Upper lobe of left lung (tissue), 6 donors: Measurements from ENCODE around the gene CACFD1. TPM values are rescaled to one million over a fixed set of nuclear protein-coding genes. Genes with fewer than 3 reads are reported as not detected.

ENCODE experiments used
- ATAC-seq, 2 donors: fragments of 200-7000 bp; cut with Tn5 transposase; one replicate each; pipeline ENCODE4 v1.9.1; 2022; ENCODE audit warnings: mild to moderate bottlenecking in 2 of 2, moderate library complexity in 2 of 2; ENCODE audit not compliant: low FRiP score in 2 of 2
- DNase-seq, 2 donors: peaks; one replicate each; pipeline ENCODE4 v3.0.0-alpha.2; 2019 to 2020
- H3K27ac ChIP-seq, 4 donors: fragments of 200-600 bp; sonication (generic); one replicate each; pipeline ENCODE4 v1.5.1; 2016 to 2019
- H3K27me3 ChIP-seq, 4 donors: fragments of 200-600 bp; sonication (generic); one replicate each; pipeline ENCODE4 v1.5.1; 2017 to 2019
- H3K36me3 ChIP-seq, 4 donors: fragments of 200-600 bp; sonication (generic); one replicate each; pipeline ENCODE4 v1.5.1; 2016 to 2019
- H3K4me1 ChIP-seq, 4 donors: fragments of 200-600 bp; sonication (generic); one replicate each; pipeline ENCODE4 v1.5.1; 2018 to 2019
- H3K4me3 ChIP-seq, 4 donors: fragments of 200-600 bp; sonication (generic); one replicate each; pipeline ENCODE4 v1.5.1; 2017 to 2019; ENCODE audit warnings: mild to moderate bottlenecking in 2 of 4, moderate library complexity in 1 of 4
- H3K9me3 ChIP-seq, 4 donors: fragments of 200-600 bp; sonication (generic); one replicate each; pipeline ENCODE4 v1.5.1; 2018 to 2019
- EP300 ChIP-seq, 4 donors: sonication (generic); formaldehyde crosslinking; IDR thresholded peaks; one replicate each; pipeline ENCODE4 v1.5.1; 2017; ENCODE audit warnings: antibody characterized with exemption in 4 of 4, control low read depth in 2 of 4
- POLR2A ChIP-seq, 4 donors: fragments of 450-650 bp; IDR thresholded peaks; one replicate each; pipeline ENCODE4 v1.5.1; 2016 to 2017; ENCODE audit warnings: antibody characterized with exemption in 4 of 4, mild to moderate bottlenecking in 2 of 4
- POLR2AphosphoS5 ChIP-seq, 2 donors: sonication (generic); formaldehyde crosslinking; IDR thresholded peaks; one replicate each; pipeline ENCODE4 v1.5.1; 2017; ENCODE audit warnings: antibody characterized with exemption in 2 of 2
- WGBS, 2 donors: methylation state at CpG; one replicate each; pipeline ENCODE4 v1.1.5; 2017 to 2018; 5-methylcytosine and 5-hydroxymethylcytosine counted together
- total RNA-seq, 6 donors: library from RNA; depleted of rRNA in 4 of 6; stranded (reverse); fragments of >200 nt in 4 of 6; gene quantifications; one replicate each; pipeline versions ENCODE4 v1.1.0 to v1.2.1, GENCODE V29; 2016 to 2021
- TF ChIP-seq, protein P1 (sequence below), 6 experiments: fragments of 450-650 bp in 4 of 6; fragments of 200-600 bp in 2 of 6; sonication (generic) in 2 of 6; IDR thresholded peaks; one replicate each; pipeline ENCODE4 v1.5.1; 2016 to 2019; ENCODE audit warnings: antibody characterized with exemption in 6 of 6
- donor health status: DM: no; HTN: no; CAD: no; lungs with moderate emphysema.
- donor health status: DM: no; HTN: yes; CAD: no; lungs with severe emphysema.

CACFD1 gene
- total RNA-seq, 6 donors from 2014 or later = 31.1 to 52.8 (median 38.5) TPM

DNA sequence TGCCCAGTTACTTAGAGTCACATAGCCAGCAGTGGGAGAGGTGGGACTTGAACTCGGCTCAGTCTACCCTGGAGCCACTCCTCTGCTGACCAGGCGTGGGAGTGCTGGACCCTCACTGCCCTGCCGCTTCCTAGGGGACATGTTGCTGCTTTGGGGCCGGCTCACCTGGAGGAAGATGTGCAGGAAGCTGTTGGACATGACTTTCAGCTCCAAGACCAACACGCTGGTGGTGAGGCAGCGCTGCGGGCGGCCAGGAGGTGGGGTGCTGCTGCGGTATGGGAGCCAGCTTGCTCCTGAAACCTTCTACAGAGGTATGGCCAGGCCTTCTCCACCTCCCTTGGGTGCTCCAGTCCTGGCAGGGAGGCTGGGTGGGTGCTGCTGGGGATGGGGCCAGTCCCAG lies 3.4 kb upstream of the CACFD1 start:
- no peaks in the 10 kb centered on the region for H3K27me3 ChIP-seq
- H3K4me1 ChIP-seq = peaks cover 16 to 23% (median 17%) of the 10 kb centered on the region in 4 donors

DNA sequence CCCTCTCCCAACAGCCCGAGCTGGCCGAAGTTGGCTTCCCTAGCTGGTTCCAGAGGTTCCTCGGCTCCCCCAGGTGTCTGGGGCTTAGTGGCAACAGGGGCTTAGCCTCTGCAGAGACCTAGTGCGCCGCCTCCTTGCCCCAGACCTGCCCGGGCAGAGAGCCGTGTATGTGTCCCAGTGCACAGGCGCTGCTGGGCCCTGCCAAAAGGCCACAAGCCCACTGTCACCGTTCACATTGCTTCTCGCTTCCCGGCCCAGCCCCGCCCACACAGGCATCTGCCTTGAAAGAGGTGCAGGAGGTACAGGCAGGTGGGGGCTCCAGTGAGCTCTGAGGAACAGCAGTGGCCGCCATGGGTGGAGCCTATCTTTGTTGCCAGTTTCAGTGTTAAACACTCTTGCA lies 2.5 kb upstream of the CACFD1 start:
- peak in 1 of 2 donors; percentile 81 for DNase-seq
- Histone ChIP-seq H3K27ac (no peak overlapping the region), H3K9me3 (no peaks in the 10 kb centered on the region), H3K36me3 (no peaks in the 10 kb centered on the region), H3K4me1 (peaks cover 17 to 30% (median 20%) of the 10 kb centered on the region in 4 donors), H3K27me3 (no peaks in the 10 kb centered on the region), H3K4me3 (no peak overlapping the region)
- TF ChIP-seq EP300 (IDR thresholded peaks at IDR 0.05) (no peak), POLR2A (IDR thresholded peaks at IDR 0.05) (no peak), POLR2AphosphoS5 (IDR thresholded peaks at IDR 0.05) (no peak)
- TF ChIP-seq, protein P1, sequence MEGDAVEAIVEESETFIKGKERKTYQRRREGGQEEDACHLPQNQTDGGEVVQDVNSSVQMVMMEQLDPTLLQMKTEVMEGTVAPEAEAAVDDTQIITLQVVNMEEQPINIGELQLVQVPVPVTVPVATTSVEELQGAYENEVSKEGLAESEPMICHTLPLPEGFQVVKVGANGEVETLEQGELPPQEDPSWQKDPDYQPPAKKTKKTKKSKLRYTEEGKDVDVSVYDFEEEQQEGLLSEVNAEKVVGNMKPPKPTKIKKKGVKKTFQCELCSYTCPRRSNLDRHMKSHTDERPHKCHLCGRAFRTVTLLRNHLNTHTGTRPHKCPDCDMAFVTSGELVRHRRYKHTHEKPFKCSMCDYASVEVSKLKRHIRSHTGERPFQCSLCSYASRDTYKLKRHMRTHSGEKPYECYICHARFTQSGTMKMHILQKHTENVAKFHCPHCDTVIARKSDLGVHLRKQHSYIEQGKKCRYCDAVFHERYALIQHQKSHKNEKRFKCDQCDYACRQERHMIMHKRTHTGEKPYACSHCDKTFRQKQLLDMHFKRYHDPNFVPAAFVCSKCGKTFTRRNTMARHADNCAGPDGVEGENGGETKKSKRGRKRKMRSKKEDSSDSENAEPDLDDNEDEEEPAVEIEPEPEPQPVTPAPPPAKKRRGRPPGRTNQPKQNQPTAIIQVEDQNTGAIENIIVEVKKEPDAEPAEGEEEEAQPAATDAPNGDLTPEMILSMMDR (IDR thresholded peaks at IDR 0.05) = no peak
- ATAC-seq = no peak
- 83 to 85% methylated on average over 6 to 10 of the region's 13 CpGs for WGBS, 2 donors

More for the DNA sequence above, 3.4 kb upstream of the CACFD1 start:
- DNase-seq (no peak), ATAC-seq (no peak)
- no peak overlapping the region for H3K4me3 ChIP-seq
- TF ChIP-seq, protein P1 (IDR thresholded peaks at IDR 0.05) = no peak
- no peak for TF ChIP-seq POLR2A (IDR thresholded peaks at IDR 0.05)
- no peak for TF ChIP-seq POLR2AphosphoS5 (IDR thresholded peaks at IDR 0.05)
- TF ChIP-seq EP300 (IDR thresholded peaks at IDR 0.05) = no peak
- H3K27ac ChIP-seq = no peak overlapping the region
- WGBS, 2 donors = 88 to 94% methylated on average over 6 to 9 of the region's 9 CpGs
- H3K9me3 ChIP-seq = no peaks in the 10 kb centered on the region
- no peaks in the 10 kb centered on the region for H3K36me3 ChIP-seq

DNA sequence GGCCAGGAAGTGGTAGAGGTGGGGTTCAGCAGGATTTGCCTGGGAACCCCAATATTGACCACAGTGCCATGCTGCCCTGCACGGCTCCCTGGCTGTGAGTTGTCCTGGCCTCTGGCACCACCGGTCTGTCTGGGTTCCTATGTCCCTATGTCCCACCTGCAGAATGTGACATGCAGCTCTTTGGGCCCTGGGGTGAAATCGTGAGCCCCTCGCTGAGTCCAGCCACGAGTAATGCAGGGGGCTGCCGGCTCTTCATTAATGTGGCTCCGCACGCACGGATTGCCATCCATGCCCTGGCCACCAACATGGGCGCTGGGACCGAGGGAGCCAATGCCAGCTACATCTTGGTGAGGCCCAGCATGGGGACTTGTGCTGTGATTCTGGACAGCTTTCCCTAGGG lies 2.0 kb upstream of the CACFD1 start:
- WGBS, 2 donors = 96 to 99% methylated on average over 4 to 10 of the region's 11 CpGs
- Histone ChIP-seq H3K4me1 (peaks cover 17 to 30% (median 21%) of the 10 kb centered on the region in 4 donors), H3K27me3 (no peaks in the 10 kb centered on the region), H3K27ac (no peak overlapping the region), H3K4me3 (no peak overlapping the region), H3K36me3 (no peaks in the 10 kb centered on the region), H3K9me3 (no peaks in the 10 kb centered on the region)
- no peak for ATAC-seq
- DNase-seq = no peak
- TF ChIP-seq, protein P1 (IDR thresholded peaks at IDR 0.05) = no peak
- TF ChIP-seq EP300 (IDR thresholded peaks at IDR 0.05) = no peak
- no peak for TF ChIP-seq POLR2A (IDR thresholded peaks at IDR 0.05)
- TF ChIP-seq POLR2AphosphoS5 (IDR thresholded peaks at IDR 0.05) = no peak

DNA sequence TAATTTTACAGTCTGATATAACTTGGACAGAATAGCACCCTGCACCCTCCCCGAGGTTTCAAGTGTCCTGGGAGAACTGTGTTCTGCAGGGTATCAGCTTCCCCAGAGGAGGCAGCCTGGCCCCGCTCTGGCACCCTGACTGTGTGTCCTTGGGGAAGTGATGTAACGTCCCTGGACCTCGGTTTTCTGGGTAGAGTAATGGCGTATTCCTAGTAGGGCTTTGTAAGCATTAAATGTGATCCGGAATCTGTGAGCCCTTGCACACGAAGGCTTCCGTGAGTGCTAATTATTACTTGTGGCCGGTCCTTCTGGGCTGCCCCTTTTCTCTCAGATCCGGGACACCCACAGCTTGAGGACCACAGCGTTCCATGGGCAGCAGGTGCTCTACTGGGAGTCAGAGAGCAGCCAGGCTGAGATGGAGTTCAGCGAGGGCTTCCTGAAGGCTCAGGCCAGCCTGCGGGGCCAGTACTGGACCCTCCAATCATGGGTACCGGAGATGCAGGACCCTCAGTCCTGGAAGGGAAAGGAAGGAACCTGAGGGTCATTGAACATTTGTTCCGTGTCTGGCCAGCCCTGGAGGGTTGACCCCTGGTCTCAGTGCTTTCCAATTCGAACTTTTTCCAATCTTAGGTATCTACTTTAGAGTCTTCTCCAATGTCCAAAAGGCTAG lies 1.0 kb upstream of the CACFD1 start:
- no peak for ATAC-seq

More for the DNA sequence above, 1.0 kb upstream of the CACFD1 start:
- Histone ChIP-seq H3K27me3 (no peaks in the 10 kb centered on the region), H3K4me1 (peaks cover 17 to 37% (median 23%) of the 10 kb centered on the region in 4 donors), H3K27ac (peak overlapping the region in 2 of 4 donors; percentile 92 to 96), H3K36me3 (no peaks in the 10 kb centered on the region), H3K4me3 (peak overlapping the region in 3 of 4 donors; percentile 78 to 89 (median 85)), H3K9me3 (no peaks in the 10 kb centered on the region)
- 72 to 78% methylated on average over 13 to 16 of the region's 16 CpGs for WGBS, 2 donors
- TF ChIP-seq POLR2A (IDR thresholded peaks at IDR 0.05) (no peak), EP300 (IDR thresholded peaks at IDR 0.05) (no peak), POLR2AphosphoS5 (IDR thresholded peaks at IDR 0.05) (no peak)
- TF ChIP-seq, protein P1 (IDR thresholded peaks at IDR 0.05) = no peak
- no peak for DNase-seq
